Loucy (cell line): Measurements from ENCODE around the gene BMP4.

ENCODE experiments used
- EZH2phosphoT487 ChIP-seq: fragments of 200-600 bp; IDR thresholded peaks from 2 replicates; pipeline ENCODE4 v1.6.1; 2018; ENCODE audit warnings: antibody characterized with exemption, mild to moderate bottlenecking, moderate library complexity, borderline replicate concordance
- TF ChIP-seq, protein P1 (sequence below): fragments of 200-600 bp; sonication (generic); conservative IDR thresholded peaks from 2 replicates; pipeline ENCODE4 v1.5.1; 2014; ENCODE audit warnings: mild to moderate bottlenecking, antibody characterized with exemption, low read length

DNA sequence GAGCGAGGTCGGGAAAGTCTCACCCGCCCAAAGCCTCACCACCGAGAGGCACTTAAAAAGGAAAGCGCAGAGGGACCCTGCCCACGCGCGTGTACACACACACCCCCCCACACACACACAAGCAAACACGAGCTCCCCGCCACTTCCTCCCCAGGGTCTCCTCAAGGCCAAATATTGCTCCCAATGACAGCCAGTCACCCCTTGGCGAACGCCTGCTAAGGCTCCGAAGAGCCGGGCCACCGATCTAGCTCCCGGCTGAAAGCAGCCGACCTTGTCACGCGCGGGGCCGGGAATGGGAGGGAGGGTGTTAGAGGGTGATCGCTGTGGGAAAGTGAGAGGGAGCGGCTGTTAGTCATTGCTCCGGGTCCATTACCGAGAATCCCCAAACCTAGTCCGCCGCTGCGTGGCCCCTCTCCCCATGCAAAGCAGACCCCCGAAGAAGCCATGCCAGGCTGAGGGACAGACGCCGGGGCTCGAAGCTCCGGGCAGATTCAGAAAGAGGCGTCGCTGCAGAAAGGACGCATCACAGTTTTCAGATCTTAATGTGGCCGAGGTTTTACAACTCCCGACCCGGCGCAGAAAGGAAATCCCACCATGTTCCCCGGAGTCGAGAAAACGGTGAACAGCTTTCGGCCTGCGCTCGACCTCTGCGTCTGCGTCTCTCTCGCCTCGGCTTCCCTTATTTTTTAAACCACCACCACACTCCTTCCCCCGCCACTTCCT is 2.6 kb downstream of the BMP4 start:
- TF ChIP-seq, protein P1, sequence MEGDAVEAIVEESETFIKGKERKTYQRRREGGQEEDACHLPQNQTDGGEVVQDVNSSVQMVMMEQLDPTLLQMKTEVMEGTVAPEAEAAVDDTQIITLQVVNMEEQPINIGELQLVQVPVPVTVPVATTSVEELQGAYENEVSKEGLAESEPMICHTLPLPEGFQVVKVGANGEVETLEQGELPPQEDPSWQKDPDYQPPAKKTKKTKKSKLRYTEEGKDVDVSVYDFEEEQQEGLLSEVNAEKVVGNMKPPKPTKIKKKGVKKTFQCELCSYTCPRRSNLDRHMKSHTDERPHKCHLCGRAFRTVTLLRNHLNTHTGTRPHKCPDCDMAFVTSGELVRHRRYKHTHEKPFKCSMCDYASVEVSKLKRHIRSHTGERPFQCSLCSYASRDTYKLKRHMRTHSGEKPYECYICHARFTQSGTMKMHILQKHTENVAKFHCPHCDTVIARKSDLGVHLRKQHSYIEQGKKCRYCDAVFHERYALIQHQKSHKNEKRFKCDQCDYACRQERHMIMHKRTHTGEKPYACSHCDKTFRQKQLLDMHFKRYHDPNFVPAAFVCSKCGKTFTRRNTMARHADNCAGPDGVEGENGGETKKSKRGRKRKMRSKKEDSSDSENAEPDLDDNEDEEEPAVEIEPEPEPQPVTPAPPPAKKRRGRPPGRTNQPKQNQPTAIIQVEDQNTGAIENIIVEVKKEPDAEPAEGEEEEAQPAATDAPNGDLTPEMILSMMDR: no peak
- TF ChIP-seq EZH2phosphoT487: no peak
